ENCODE measurements around the gene SLC17A4. TPM values are rescaled to one million over a fixed set of nuclear protein-coding genes. Genes with fewer than 3 reads are reported as not detected.

SLC17A4 gene
- total and polyA plus RNA-seq, 2 of the 13 experiments (the other 11 are each of a cell fraction or from before 2014, with no cell fraction given): 0.07 TPM; not detected in 1

DNA sequence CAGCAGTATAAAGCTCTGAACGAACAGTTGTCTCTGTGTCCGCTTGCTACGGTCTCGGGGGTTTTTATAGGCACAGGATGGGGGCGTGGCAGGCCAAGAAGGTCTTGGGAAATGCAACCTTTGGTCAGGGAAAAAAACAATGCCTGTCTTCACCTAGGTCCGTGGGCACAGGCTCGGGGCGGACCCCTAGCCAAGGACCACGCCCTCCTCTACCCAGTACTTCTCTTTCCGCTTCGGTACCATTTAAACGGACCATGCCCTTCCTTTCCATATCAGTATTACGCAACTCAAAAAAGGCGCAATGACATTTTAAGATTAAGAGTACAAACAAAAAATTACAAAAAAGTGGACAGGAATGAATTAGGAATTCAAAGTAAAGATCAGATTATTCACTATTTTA lies 44.3 kb upstream of the SLC17A4 start:
- Histone ChIP-seq H3K9me3 (ENCODE audit: low read length) (no peaks in the 10 kb centered on the region), H4K20me1 (ENCODE audit: insufficient read depth, low read length) (no peaks in the 10 kb centered on the region), H2AFZ (ENCODE audit: low read length) (no peak overlapping the region), H3K27me3 (ENCODE audit: control insufficient read depth in 1 of 2, insufficient read depth in 2 of 2, low read length in 2 of 2) (no peaks in the 10 kb centered on the region), H3K4me3 (replicated peaks in 1 of 3; ENCODE audit: insufficient read depth in 1 of 3, low read depth in 2 of 3, low read length in 3 of 3) (no peak overlapping the region), H3K79me2 (ENCODE audit: insufficient read depth, low read length) (no peaks in the 10 kb centered on the region), H3K4me1 (ENCODE audit: insufficient read depth, low read length) (peaks cover 37% of the 10 kb centered on the region), H3K27ac (ENCODE audit: extremely low read length, insufficient read depth, low read length) (no peak overlapping the region), H3K9ac (ENCODE audit: insufficient read depth, low read depth, low read length) (no peak overlapping the region), H3K4me2 (ENCODE audit: low read depth, low read length) (no peak overlapping the region), H3K36me3 (replicated peaks in 1 of 2; ENCODE audit: control insufficient read depth in 1 of 2, insufficient read depth in 2 of 2, low read length in 2 of 2) (no peaks in the 10 kb centered on the region)
- ChIA-PET CTCF (ENCODE audit: low intra/inter-chr PET ratio, low total read pairs) (no interaction called here), POLR2A (no interaction called here)
- no peak for DNase-seq (ENCODE audit: low spot score)
- no TSS peak for BruUV-seq (replicated peaks)
- TF ChIP-seq HINFP (CRISPR knock-in tag; IDR thresholded peaks at IDR 0.05; ENCODE audit: low read depth): peak; percentile 93; the same call in 1 of the 2 replicates
- no peak for TF ChIP-seq EZH2 (conservative IDR thresholded peaks at IDR 0.05; ENCODE audit: low read depth, low read length)
- no peak for TF ChIP-seq ATRX (CRISPR knock-in tag; IDR thresholded peaks at IDR 0.05; ENCODE audit: borderline replicate concordance)
- TF ChIP-seq CEBPG (CRISPR knock-in tag; IDR thresholded peaks at IDR 0.05): peak; percentile 55
- peak; percentile 89 for TF ChIP-seq CEBPB (IDR thresholded peaks at IDR 0.05; ENCODE audit: borderline replicate concordance, low read depth, low read length)
- TF ChIP-seq CCDC6 (CRISPR knock-in tag; IDR thresholded peaks at IDR 0.05): no peak
- TF ChIP-seq ZNF326 (CRISPR knock-in tag; IDR thresholded peaks at IDR 0.05; ENCODE audit: borderline replicate concordance): no peak
- TF ChIP-seq SNAPC4 (CRISPR knock-in tag; IDR thresholded peaks at IDR 0.05): no peak
- TF ChIP-seq SOX13 (IDR thresholded peaks at IDR 0.05): no peak
- TF ChIP-seq SOX13 (CRISPR knock-in tag; conservative IDR thresholded peaks at IDR 0.05 in 1 of 2, IDR thresholded peaks at IDR 0.05 in 1 of 2): peak in 1 of 2 experiments; percentile 34; a peak in 1 of 4 replicates
- intact Hi-C loops (cut with micrococcal nuclease; ENCODE audit: unreplicated experiment) (no loop called here), in situ Hi-C loops (cut with HindIII; ENCODE audit: extremely low pct_ligation_motif_present, low pct_unique_long_range_greater_than_20kb) (no loop called here)
- FAIRE-seq: no peak
- no peak for ATAC-seq
- 59% methylated on average over 14 of the region's 14 CpGs for WGBS (ENCODE audit: low lambda C conversion rate)

Data from HepG2 (cell line).